HG02852 (cell line): ENCODE measurements around the gene CD34.
"Not testable (repeated sequence)": the region's sequence is repeated elsewhere in the genome, so short reads cannot be mapped to it uniquely, and the experiment has no call there.

Experiments used
- ATAC-seq: cut with Tn5 transposase; IDR thresholded peaks from one replicate; pipeline ENCODE4 v1.9.1; 2021; ENCODE audit warnings: mild to moderate bottlenecking, moderate library complexity; ENCODE audit not compliant: unreplicated experiment

Gene CD34

GRCh38 chr1:207877914-207878313 lies 33.0 kb downstream of the CD34 start:
- not testable (repeated sequence) for ATAC-seq

GRCh38 chr1:207876131-207876530 lies 34.8 kb downstream of the CD34 start:
- ATAC-seq, result no peak

GRCh38 chr1:207875532-207875931 lies 35.4 kb downstream of the CD34 start:
- ATAC-seq, result no peak

- ATAC-seq, result no peak
Observed at GRCh38 chr1:207873055-207873890, 37.7 kb downstream of the CD34 start.

GRCh38 chr1:207872621-207873020 lies 38.3 kb downstream of the CD34 start:
- no peak for ATAC-seq

GRCh38 chr1:207871117-207871649 lies 39.7 kb downstream of the CD34 start:
- ATAC-seq, result no peak

GRCh38 chr1:207870306-207871031 lies 40.5 kb downstream of the CD34 start:
- no peak for ATAC-seq

GRCh38 chr1:207869859-207870258 lies 41.1 kb downstream of the CD34 start:
- ATAC-seq, result no peak

- peak; percentile 74 for ATAC-seq
Observed at GRCh38 chr1:207868774-207869721, 41.9 kb downstream of the CD34 start.

GRCh38 chr1:207868251-207868773 lies 42.6 kb downstream of the CD34 start:
- ATAC-seq, result no peak

GRCh38 chr1:207867136-207868109 lies 43.5 kb downstream of the CD34 start:
- ATAC-seq, result no peak

GRCh38 chr1:207866471-207867135 lies 44.3 kb downstream of the CD34 start:
- ATAC-seq, result no peak

GRCh38 chr1:207863893-207864535 lies 46.9 kb downstream of the CD34 start:
- ATAC-seq, result peak; percentile 57

- no peak for ATAC-seq
Observed at GRCh38 chr1:207862241-207862787, 48.6 kb downstream of the CD34 start.

GRCh38 chr1:207861442-207862177 lies 49.3 kb downstream of the CD34 start:
- peak; percentile 42 for ATAC-seq

- ATAC-seq, result no peak
Observed at GRCh38 chr1:207860531-207860930, 50.4 kb downstream of the CD34 start.

- ATAC-seq, result no peak
Observed at GRCh38 chr1:207858806-207859205, 52.1 kb downstream of the CD34 start.
